Endothelial cell of umbilical vein (primary cell): ENCODE results near the gene PDE4C.

Source experiments
- CTCF ChIP-seq, 2 donors: IDR thresholded peaks; 1 replicate in 1 of 2; 2 replicates in 1 of 2; pipeline ENCODE4 v1.5.1; 2011; ENCODE audit warnings: low read length in 2 of 2, mild to moderate bottlenecking in 2 of 2, moderate library complexity in 2 of 2, control low read depth in 1 of 2, inconsistent platforms in 1 of 2, low read depth in 1 of 2; ENCODE audit not compliant: insufficient read depth in 1 of 2; ENCODE audit errors: extremely low read depth in 1 of 2
- EZH2 ChIP-seq: IDR thresholded peaks from 2 replicates; pipeline ENCODE4 v1.6.1; 2012; ENCODE audit warnings: borderline replicate concordance, low read depth, mild to moderate bottlenecking, moderate library complexity, low read length, inconsistent platforms; ENCODE audit not compliant: severe bottlenecking
- GATA2 ChIP-seq: IDR thresholded peaks from 2 replicates; pipeline ENCODE4 v1.7.0; 2011; ENCODE audit warnings: low read depth, mild to moderate bottlenecking, moderate library complexity, mixed read lengths, low read length; ENCODE audit not compliant: insufficient read length, insufficient read depth

- TF ChIP-seq CTCF (IDR thresholded peaks at IDR 0.05; ENCODE audit: extremely low read depth in 1 of 2, insufficient read depth in 1 of 2, low read depth in 1 of 2, low read length in 2 of 2), result no peak
- TF ChIP-seq GATA2, result no peak
- TF ChIP-seq EZH2, result no peak
Observed at GRCh38 chr19:18194554-18195238, 31.5 kb downstream of the PDE4C start.
